HS-27A (cell line): ENCODE data around the gene ESRRG.
"Not testable (repeated sequence)": the region's sequence is repeated elsewhere in the genome, so short reads cannot be mapped to it uniquely, and the experiment has no call there.

ENCODE experiments used
- DNase-seq: peaks from one replicate; pipeline ENCODE4 v3.0.0-alpha.2; 2012; ENCODE audit warnings: low read depth, missing footprints

ESRRG gene

GRCh38 chr1:216704065-216704464 lies 19.2 kb downstream of the ESRRG start:
- DNase-seq = not testable (repeated sequence)

DNA sequence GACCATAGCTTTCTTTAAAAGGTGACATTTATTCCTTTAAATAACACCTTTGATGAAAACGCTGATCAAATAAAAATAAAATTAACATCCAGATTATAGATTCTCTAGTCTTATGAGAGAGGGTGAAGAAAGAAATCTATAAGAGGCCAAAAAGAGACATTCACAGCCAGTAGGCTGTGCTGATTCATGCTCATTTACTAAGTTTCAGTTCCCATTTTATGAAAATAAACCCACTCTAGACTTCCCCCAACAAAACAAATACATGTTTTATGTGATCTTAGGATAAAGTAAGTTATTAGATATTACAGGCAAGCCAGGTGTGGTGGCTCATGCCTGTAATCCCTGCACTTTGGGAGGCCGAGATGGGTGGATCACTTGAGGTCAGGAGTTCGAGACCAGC lies 21.1 kb downstream of the ESRRG start:
- no peak for DNase-seq

DNA sequence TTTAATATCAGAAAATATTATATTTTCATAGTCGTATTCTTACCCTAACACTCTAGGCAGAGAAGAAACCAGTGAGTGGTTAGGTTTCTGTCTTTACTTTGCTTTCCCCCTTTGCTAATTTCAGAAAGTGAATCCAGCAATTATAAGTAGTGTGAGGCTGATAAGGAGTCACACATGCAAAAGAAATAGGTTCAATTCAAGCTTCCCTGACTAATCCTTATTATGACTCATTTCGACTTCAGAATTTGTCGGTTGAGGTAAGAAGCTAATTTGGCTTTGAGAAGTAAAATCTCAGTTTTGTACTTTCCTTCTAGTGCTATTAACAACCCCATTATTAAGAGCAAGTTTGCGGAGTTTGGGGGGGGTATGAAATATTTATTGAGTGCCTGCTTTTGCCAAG lies 22.4 kb downstream of the ESRRG start:
- DNase-seq = no peak

DNA sequence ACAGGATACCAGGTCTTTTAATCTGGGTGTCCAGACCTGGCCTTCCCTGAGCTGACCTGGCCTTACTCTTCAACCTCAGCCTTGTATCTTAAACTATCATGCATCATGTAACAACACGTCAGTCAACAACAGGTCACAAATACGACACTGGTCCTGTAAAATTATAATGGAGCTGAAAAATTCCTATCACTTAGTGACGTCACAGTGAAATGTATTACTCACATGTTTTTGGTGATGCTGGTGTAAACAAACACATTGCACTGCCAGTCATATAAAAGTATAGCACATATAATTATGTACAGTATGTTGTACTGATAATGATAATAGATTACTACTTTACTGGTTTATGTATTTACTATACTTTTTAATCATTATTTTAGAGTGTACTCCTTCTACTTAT lies 31.5 kb downstream of the ESRRG start:
- DNase-seq = no peak

GRCh38 chr1:216690603-216691002 lies 32.6 kb downstream of the ESRRG start:
- no peak for DNase-seq

DNA sequence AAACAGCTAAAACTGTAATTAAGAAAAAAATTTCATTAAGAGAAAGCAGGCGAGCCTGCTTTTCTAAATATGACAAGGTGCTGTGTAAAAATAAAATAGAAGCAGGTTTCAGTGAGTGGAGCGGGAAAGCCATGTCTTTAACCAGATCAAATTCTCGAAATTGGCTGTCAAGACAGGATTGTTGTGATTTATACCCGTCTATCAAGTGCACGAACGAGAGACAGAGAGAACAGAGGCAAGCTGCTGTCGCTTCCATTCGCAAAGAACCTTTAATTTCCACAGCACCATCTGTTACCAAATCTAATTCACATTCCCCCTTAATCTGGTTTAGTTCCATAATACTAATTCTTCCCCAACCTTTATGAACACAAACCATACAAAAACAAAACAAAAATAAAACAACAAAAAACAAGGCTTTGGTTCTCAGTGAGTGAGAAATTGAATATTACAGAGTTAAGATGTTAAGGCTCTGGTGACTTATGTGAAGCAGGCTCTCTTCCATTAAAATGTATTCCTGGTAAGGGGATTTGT lies 35.0 kb downstream of the ESRRG start:
- no peak for DNase-seq

DNA sequence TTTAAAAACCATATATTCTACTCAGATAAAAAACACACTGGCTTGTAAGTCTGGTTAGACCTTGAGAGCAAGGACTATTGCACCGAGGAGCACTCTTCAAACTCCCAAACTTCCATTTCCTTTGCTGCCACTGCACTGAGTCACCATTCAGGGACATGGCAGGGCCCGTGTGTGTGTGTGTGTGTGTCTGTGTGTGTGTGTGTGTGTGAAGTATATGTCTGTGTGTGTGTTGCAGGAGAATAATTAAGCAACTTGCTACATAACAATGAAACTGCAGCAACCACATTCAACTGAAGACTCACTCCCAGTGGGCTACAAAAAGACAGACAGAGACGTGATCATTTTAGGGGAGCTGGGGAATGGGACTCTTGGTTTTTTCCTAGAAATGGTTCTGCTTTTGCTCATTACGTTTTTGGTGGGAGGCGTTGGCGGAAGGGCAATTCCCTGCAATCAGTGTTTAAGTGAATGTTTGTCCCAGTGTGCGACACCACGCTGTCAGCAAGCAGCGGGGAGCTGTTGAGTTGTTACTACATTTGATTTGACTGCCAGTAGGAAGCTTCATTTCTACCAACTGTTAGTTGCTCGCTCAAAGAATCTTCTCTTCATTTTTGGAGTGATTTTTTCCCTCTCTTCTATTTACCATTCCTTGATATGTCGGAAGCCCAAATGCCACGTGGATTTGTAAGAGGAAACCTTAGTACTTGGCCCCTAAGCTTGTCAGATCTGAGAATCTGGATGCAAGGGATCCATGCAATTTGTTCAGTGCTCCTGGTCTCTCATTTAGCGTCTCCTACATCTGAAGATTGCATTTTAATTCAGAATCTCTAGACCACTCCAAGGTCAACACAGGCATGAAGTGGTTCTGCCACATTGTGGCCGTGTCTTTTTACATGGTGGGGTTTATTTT lies 36.1 kb downstream of the ESRRG start:
- DNase-seq = no peak

DNA sequence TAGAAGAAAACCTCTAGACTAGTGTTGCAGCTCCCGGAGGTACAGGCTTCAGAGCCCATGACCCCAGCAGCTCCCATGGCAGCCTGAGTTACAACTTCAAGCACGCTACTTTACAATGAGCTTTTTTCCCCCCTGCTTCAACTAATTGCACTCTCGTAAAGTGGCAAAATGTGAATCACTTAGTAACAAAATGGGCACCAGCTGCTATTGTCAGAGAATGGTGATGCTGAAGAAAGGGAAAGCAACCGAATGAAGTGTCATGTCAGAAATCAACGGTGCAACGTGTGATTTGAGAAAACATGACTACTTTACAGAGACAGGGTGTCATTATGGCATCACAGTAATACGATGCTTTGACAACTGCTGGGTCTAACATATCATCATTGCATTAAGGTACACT lies 40.5 kb downstream of the ESRRG start:
- no peak for DNase-seq

DNA sequence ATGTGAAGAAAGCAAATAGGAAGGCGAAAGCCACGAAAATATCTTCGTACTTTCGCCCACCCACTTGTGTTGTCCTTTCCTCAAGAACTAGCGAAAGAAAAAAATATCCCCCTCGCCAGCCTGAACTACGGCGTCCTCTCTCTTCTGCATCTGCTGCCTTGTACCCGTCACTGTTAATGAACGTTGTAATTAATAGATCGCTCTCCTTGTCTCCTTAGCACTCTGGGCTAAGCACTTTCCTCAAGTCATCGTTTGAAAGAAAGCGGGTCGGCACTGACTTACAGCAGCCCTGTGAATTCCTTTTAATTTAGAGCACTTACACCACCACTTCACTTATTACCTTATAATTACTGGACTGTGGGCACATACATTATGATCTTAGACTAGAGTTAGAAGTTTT lies 44.1 kb downstream of the ESRRG start:
- DNase-seq = no peak

- no peak for DNase-seq
Measured at GRCh38 chr1:216670118-216670883, 52.9 kb downstream of the ESRRG start.

DNA sequence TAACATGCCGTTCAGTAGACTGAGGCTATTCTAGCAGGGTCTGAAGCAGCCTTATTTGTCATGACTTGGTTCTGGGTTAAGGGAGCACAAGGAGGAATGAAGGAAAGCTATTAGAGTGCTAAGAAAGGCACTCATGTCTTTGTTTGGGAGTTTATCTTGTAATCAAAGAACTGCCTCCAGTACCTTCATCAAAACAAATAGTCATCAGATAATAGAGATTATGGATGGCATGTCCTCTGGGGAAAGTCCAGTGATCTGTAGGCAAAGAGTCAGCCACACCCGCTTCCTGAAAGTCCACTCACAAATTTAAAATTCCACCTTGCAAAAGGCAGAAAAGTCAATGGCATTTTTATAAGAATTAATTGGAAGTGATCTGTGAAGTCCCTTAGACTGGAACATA lies 56.8 kb downstream of the ESRRG start:
- no peak for DNase-seq

GRCh38 chr1:216665856-216666255 lies 57.4 kb downstream of the ESRRG start:
- DNase-seq = no peak

GRCh38 chr1:216665406-216665805 lies 57.8 kb downstream of the ESRRG start:
- DNase-seq = no peak

DNA sequence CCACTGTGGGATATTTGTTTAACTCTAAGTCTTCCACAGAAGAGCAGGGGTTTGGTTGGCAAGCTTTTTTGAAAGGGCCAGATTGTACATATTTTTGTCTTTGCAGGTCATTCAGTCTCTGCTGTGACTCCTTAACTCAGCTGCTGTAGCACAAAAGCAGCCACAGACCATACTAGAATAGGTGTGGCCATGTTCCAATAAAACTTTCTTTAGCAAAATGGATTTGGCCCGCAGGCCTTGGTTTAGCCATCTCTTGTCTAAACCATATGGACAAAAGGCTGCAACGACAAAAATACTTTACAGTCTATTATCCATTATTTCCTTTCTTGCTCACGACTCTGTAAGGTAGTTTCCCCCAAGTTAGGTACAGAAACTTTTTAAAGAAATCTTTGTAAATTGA lies 60.5 kb downstream of the ESRRG start:
- DNase-seq = no peak

- no peak for DNase-seq
Measured at GRCh38 chr1:216660561-216660960, 62.7 kb downstream of the ESRRG start.

DNA sequence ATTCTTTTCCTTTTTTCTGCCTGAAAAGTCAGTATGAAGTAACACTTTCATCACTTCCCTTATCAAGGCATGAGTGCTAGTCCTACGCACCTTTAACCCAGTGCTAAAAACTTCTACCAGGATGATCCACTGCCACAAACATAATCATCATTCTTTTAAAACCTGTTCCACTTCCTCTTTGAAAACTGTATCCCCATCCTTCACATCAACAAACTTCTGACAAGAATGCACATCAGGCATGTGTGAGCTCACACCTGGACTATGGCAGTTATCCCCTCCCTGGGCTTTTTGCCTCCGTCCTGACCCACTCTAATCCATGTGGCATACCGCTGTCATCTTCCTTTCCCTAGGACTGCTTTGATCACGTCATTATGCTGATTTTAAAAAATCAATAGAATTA lies 70.2 kb downstream of the ESRRG start:
- no peak for DNase-seq

- no peak for DNase-seq
Measured at GRCh38 chr1:216651826-216652418, 71.3 kb downstream of the ESRRG start.

DNA sequence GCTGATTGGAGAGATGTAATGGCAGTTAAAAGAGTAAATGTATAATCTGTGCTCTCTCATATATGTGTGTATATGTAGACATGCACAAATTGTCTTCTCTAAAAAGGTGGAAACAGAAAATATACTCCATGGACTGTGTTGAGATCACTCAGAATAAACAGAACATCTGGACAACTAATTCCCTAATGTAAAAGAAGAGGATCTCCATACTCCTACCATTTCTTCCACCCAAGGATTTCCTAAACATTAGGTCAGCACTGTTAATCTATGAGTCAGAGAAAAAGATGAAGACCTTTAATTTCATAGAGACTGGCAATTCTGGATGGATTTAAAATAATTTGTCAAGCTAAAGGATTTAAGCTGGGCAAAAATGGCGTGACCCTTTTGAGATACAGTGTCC lies 80.1 kb downstream of the ESRRG start:
- DNase-seq = no peak

GRCh38 chr1:216641669-216642460 lies 81.4 kb downstream of the ESRRG start:
- no peak for DNase-seq

DNA sequence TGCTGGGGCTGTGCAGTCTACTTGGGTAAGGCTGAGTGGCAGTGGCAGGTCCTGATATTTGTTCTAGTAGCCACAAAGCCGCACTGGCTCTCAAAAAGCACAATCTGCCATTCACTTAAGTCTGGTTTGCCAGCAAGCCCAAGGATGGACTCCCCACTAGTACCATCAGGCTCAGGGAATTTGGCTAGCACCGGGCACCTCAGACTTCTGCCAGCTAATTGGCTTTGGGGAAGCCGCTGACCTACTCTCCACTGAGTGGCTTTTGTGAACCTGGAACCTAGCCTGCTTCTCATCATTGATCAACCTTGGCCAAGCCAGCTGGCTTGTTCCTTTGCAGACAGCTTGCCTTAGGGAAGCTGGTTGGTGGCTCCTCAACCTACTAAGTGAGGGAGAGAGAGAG lies 83.1 kb downstream of the ESRRG start:
- DNase-seq = no peak

GRCh38 chr1:216632980-216633379 lies 90.2 kb downstream of the ESRRG start:
- DNase-seq = no peak

DNA sequence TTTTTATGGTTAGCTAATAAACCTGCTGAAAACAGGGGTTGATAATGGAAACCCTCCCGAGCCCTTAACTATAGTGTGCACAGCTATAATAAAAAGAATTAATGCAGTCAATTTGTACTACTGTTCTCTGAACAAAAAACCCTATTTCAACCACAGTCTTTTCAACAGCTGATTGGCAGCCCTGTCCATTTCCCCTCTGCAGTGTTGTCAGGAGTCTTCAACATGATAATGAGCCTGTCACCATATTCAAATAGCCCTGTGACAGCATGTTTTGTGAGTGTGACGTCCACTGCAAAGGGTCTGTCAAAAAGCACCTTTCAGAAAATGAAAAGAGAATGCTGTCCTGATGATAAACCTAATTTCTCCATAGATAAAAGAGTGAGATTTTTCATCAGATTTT lies 92.7 kb downstream of the ESRRG start:
- no peak for DNase-seq
